Measurements from ENCODE around the gene IL1RN. TPM values are rescaled to one million over a fixed set of nuclear protein-coding genes. Genes with fewer than 3 reads are reported as not detected.

The IL1RN gene
- total RNA-seq, 1 donor from 2014 or later = 32.4 TPM

- peak; percentile 40 for DNase-seq (ENCODE audit: low spot score)
Observed at GRCh38 chr2:113156278-113157117, 29.1 kb downstream of the IL1RN start.

- DNase-seq (ENCODE audit: low spot score) = peak; percentile 69
Observed at GRCh38 chr2:113157118-113157896, 29.9 kb downstream of the IL1RN start.

GRCh38 chr2:113157897-113158753, 30.7 kb downstream of the IL1RN start:
- no peak for DNase-seq (ENCODE audit: low spot score)

- no peak for DNase-seq (ENCODE audit: low spot score)
Observed at GRCh38 chr2:113158884-113159553, 31.6 kb downstream of the IL1RN start.

GRCh38 chr2:113160248-113160647, 32.9 kb downstream of the IL1RN start:
- no peak for DNase-seq (ENCODE audit: low spot score)

- no peak for DNase-seq (ENCODE audit: low spot score)
Observed at GRCh38 chr2:113160962-113161361, 33.6 kb downstream of the IL1RN start.

- no peak for DNase-seq (ENCODE audit: low spot score)
Observed at GRCh38 chr2:113162173-113162572, 34.8 kb downstream of the IL1RN start.

- no peak for DNase-seq (ENCODE audit: low spot score)
Observed at GRCh38 chr2:113162869-113163268, 35.5 kb downstream of the IL1RN start.

- DNase-seq (ENCODE audit: low spot score) = no peak
Observed at GRCh38 chr2:113164215-113164929, 37.0 kb downstream of the IL1RN start.

- DNase-seq (ENCODE audit: low spot score) = peak; percentile 9
Observed at GRCh38 chr2:113164930-113165585, 37.7 kb downstream of the IL1RN start.

GRCh38 chr2:113166187-113166645, 38.8 kb downstream of the IL1RN start:
- peak; percentile 2 for DNase-seq (ENCODE audit: low spot score)

- DNase-seq (ENCODE audit: low spot score) = peak; percentile 62
Observed at GRCh38 chr2:113167115-113167932, 39.9 kb downstream of the IL1RN start.

GRCh38 chr2:113167962-113168340, 40.6 kb downstream of the IL1RN start:
- DNase-seq (ENCODE audit: low spot score) = no peak

GRCh38 chr2:113169002-113169530, 41.7 kb downstream of the IL1RN start:
- no peak for DNase-seq (ENCODE audit: low spot score)

- DNase-seq (ENCODE audit: low spot score) = no peak
Observed at GRCh38 chr2:113169586-113169985, 42.2 kb downstream of the IL1RN start.

GRCh38 chr2:113171334-113172075, 44.1 kb downstream of the IL1RN start:
- DNase-seq (ENCODE audit: low spot score) = no peak

GRCh38 chr2:113172721-113173541, 45.5 kb downstream of the IL1RN start:
- no peak for DNase-seq (ENCODE audit: low spot score)

All from mucosa of gallbladder (tissue), 1 donor.